Upper lobe of right lung (tissue), 1 donor: Measurements from ENCODE around the gene MYO15A. TPM values are rescaled to one million over a fixed set of nuclear protein-coding genes. Genes with fewer than 3 reads are reported as not detected.

Experiments used
- ATAC-seq: fragments of 200-7000 bp; cut with Tn5 transposase; one replicate; pipeline ENCODE4 v1.9.1; 2020; ENCODE audit warnings: mild to moderate bottlenecking, moderate library complexity
- DNase-seq: peaks from one replicate; pipeline ENCODE4 v3.0.0-alpha.2; 2020
- H3K27ac ChIP-seq: fragments of 200-600 bp; one replicate; pipeline ENCODE4 v1.8.0; 2022
- H3K27me3 ChIP-seq: fragments of 200-600 bp; one replicate; pipeline ENCODE4 v1.8.0; 2022; ENCODE audit warnings: mild to moderate bottlenecking
- H3K36me3 ChIP-seq: fragments of 200-600 bp; one replicate; pipeline ENCODE4 v1.8.0; 2022
- H3K4me1 ChIP-seq: fragments of 200-600 bp; one replicate; pipeline ENCODE4 v1.8.0; 2022
- H3K4me3 ChIP-seq: fragments of 200-600 bp; one replicate; pipeline ENCODE4 v1.8.0; 2022; ENCODE audit warnings: mild to moderate bottlenecking
- H3K9me3 ChIP-seq: fragments of 200-600 bp; one replicate; pipeline ENCODE4 v1.8.0; 2022
- CTCF ChIP-seq: fragments of 200-600 bp; IDR thresholded peaks from one replicate; pipeline ENCODE4 v1.8.0; 2022; ENCODE audit warnings: antibody characterized with exemption
- intact Hi-C: fragments of 100-400 bp; cut with DNase I; formaldehyde crosslinking; loops from one replicate; pipeline ENCODE4 v1.11.0; 2022
- total RNA-seq: library from RNA; stranded (reverse); fragmentation: NEBNext Ultra II Directional; extraction: Animal tissue kit (Norgen Biotek cat#: 25700); gene quantifications from one replicate; pipeline ENCODE4 v1.2.1, GENCODE V29; 2021
- donor health status: DM: no; HTN: yes; CAD: no; lungs with severe emphysema.

MYO15A gene
- total RNA-seq, 1 donor from 2014 or later: 2.8 TPM

GRCh38 chr17:18105595-18105994 is 3.0 kb upstream of the MYO15A start:
- Histone ChIP-seq H3K27ac (no peak overlapping the region), H3K36me3 (peaks cover 28% of the 10 kb centered on the region), H3K27me3 (no peaks in the 10 kb centered on the region), H3K9me3 (no peaks in the 10 kb centered on the region), H3K4me3 (no peak overlapping the region), H3K4me1 (no peaks in the 10 kb centered on the region)
- intact Hi-C loops: no loop called here
- DNase-seq (no peak), ATAC-seq (no peak)
- no peak for TF ChIP-seq CTCF

- Histone ChIP-seq H3K36me3 (peaks cover 23% of the 10 kb centered on the region), H3K4me1 (no peaks in the 10 kb centered on the region), H3K27me3 (no peaks in the 10 kb centered on the region), H3K9me3 (no peaks in the 10 kb centered on the region), H3K27ac (no peak overlapping the region), H3K4me3 (no peak overlapping the region)
- ATAC-seq (no peak), DNase-seq (no peak)
- no peak for TF ChIP-seq CTCF
- intact Hi-C loops: no loop called here
Measured at GRCh38 chr17:18106211-18106610, 2.3 kb upstream of the MYO15A start.

GRCh38 chr17:18107061-18107790 is 1.3 kb upstream of the MYO15A start:
- TF ChIP-seq CTCF: no peak
- DNase-seq (no peak), ATAC-seq (no peak)
- intact Hi-C loops: no loop called here
- H3K27ac ChIP-seq: no peak overlapping the region
- no peaks in the 10 kb centered on the region for H3K9me3 ChIP-seq
- no peak overlapping the region for H3K4me3 ChIP-seq
- H3K4me1 ChIP-seq: no peaks in the 10 kb centered on the region
- peaks cover 13% of the 10 kb centered on the region for H3K36me3 ChIP-seq
- H3K27me3 ChIP-seq: no peaks in the 10 kb centered on the region

- TF ChIP-seq CTCF: no peak
- no peak for DNase-seq
- ATAC-seq: no peak
Measured at GRCh38 chr17:18107971-18108370, 585 bp upstream of the MYO15A start.

GRCh38 chr17:18109935-18110485 is 1.5 kb downstream of the MYO15A start:
- Histone ChIP-seq H3K4me3 (no peak overlapping the region), H3K27ac (no peak overlapping the region), H3K36me3 (peaks cover 10% of the 10 kb centered on the region), H3K9me3 (no peaks in the 10 kb centered on the region), H3K27me3 (no peaks in the 10 kb centered on the region), H3K4me1 (no peaks in the 10 kb centered on the region)
- ATAC-seq: no peak
- TF ChIP-seq CTCF: no peak
- no peak for DNase-seq
- intact Hi-C loops: no loop called here

More at GRCh38 chr17:18107971-18108370, 585 bp upstream of the MYO15A start:
- Histone ChIP-seq H3K36me3 (peaks cover 13% of the 10 kb centered on the region), H3K9me3 (no peaks in the 10 kb centered on the region), H3K4me3 (no peak overlapping the region), H3K4me1 (no peaks in the 10 kb centered on the region), H3K27me3 (no peaks in the 10 kb centered on the region), H3K27ac (no peak overlapping the region)
- intact Hi-C loops: no loop called here
